ENCODE results near the gene YIF1A. TPM values are rescaled to one million over a fixed set of nuclear protein-coding genes. Genes with fewer than 3 reads are reported as not detected.
"Not testable (repeated sequence)": the region's sequence is repeated elsewhere in the genome, so short reads cannot be mapped to it uniquely, and the experiment has no call there.

The YIF1A gene
- polyA plus RNA-seq, 1 of the 3 experiments (the other 2 are of a cell fraction) = 123 TPM

- not testable (repeated sequence) for H3K4me2 ChIP-seq; H3K4me3 ChIP-seq (ENCODE audit: low read depth in 2 of 2, low read length in 1 of 2); H3K27ac ChIP-seq (ENCODE audit: low read depth in 2 of 2, low read length in 1 of 2); H3K9me3 ChIP-seq; H3K27me3 ChIP-seq (ENCODE audit: insufficient read depth); H4K20me1 ChIP-seq (ENCODE audit: insufficient read depth); H3K79me2 ChIP-seq (ENCODE audit: insufficient read depth); H3K9me2 ChIP-seq; H3K9ac ChIP-seq; H2AFZ ChIP-seq (ENCODE audit: low read depth); DNase-seq
- peaks cover 0 to 35% of the 10 kb centered on the region in 2 experiments; a peak in 1 of 4 replicates for H3K4me1 ChIP-seq (ENCODE audit: control insufficient read depth in 1 of 2, insufficient read depth in 2 of 2, low read depth in 1 of 2, low read length in 1 of 2)
- peaks cover 21% of the 10 kb centered on the region for H3F3A ChIP-seq (replicated peaks; ENCODE audit: insufficient read depth)
- peaks cover 21 to 42% of the 10 kb centered on the region in 2 experiments for H3K36me3 ChIP-seq (replicated peaks in 1 of 2; ENCODE audit: control insufficient read depth in 1 of 2, insufficient read depth in 2 of 2, low read length in 1 of 2)
- CTCF ChIA-PET = interaction anchor here (0.7 to 8.2 kb wide), 4 partner anchors 8 to 446 kb away, joined by 3 to 111 read pairs (median 60); partner anchors contain the start of gene RAB1B
- 91% methylated on average over 4 of the region's 4 CpGs for WGBS (ENCODE audit: low lambda C conversion rate)
- POLR2A ChIA-PET = interaction anchor here (0.6 to 1.4 kb wide), 3 partner anchors 8 to 14 kb away, joined by 3 read pairs; partner anchors contain the start of gene TMEM151A
Observed at GRCh38 chr11:66277064-66277463, 11.9 kb downstream of the YIF1A start.

DNA sequence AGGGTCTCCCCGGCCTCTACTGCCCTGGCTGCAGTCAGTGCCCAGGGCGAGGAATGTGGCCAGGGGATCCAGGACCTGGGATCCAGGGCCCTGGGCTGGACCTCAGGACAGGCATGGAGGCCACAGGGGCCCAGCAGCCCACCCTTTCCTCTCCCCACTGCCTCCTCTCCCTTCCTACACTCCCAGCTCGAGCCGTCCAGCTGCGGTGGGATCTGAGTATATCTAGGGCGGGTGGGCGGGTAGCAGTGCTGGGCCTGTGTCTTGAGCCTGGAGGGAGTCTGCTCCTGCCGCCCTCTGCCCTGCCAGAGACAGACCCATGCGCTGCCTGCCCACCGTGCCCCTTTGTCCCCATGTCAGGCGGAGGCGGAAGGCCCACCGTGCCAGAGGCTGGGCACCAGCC, 12.3 kb downstream of the YIF1A start:
- DNase-seq; H3K4me2 ChIP-seq; H2AFZ ChIP-seq (ENCODE audit: low read depth); H3K9me2 ChIP-seq; POLR2A ChIA-PET; H4K20me1 ChIP-seq (ENCODE audit: insufficient read depth); H3K9ac ChIP-seq; H3K4me3 ChIP-seq (ENCODE audit: low read depth in 2 of 2, low read length in 1 of 2); H3K27me3 ChIP-seq (ENCODE audit: insufficient read depth); H3K79me2 ChIP-seq (ENCODE audit: insufficient read depth); H3K9me3 ChIP-seq; H3K27ac ChIP-seq (ENCODE audit: low read depth in 2 of 2, low read length in 1 of 2): not testable (repeated sequence)
- WGBS (ENCODE audit: low lambda C conversion rate) = 98% methylated on average over 8 of the region's 13 CpGs
- CTCF ChIA-PET = interaction anchor here (0.7 to 8.2 kb wide), 4 partner anchors 7 to 447 kb away, joined by 3 to 111 read pairs (median 60); partner anchors contain the start of gene RAB1B
- H3K36me3 ChIP-seq (replicated peaks in 1 of 2; ENCODE audit: control insufficient read depth in 1 of 2, insufficient read depth in 2 of 2, low read length in 1 of 2) = peaks cover 21 to 45% of the 10 kb centered on the region in 2 experiments
- peaks cover 0 to 31% of the 10 kb centered on the region in 2 experiments; a peak in 1 of 4 replicates for H3K4me1 ChIP-seq (ENCODE audit: control insufficient read depth in 1 of 2, insufficient read depth in 2 of 2, low read depth in 1 of 2, low read length in 1 of 2)
- H3F3A ChIP-seq (replicated peaks; ENCODE audit: insufficient read depth) = peaks cover 21% of the 10 kb centered on the region

GRCh38 chr11:66275984-66276612, 12.8 kb downstream of the YIF1A start:
- H3K27ac ChIP-seq (ENCODE audit: low read depth in 2 of 2, low read length in 1 of 2) = no peak overlapping the region
- TF ChIP-seq JUND (IDR thresholded peaks at IDR 0.05) (no peak), CHD2 (IDR thresholded peaks at IDR 0.05; ENCODE audit: low read length, partially characterized antibody) (no peak), FOXJ3 (CRISPR knock-in tag; IDR thresholded peaks at IDR 0.05) (no peak), FOXM1 (IDR thresholded peaks at IDR 0.05; ENCODE audit: low read depth) (no peak), MAX (IDR thresholded peaks at IDR 0.05; ENCODE audit: low read depth) (no peak), POLR2AphosphoS5 (IDR thresholded peaks at IDR 0.05; ENCODE audit: low read depth, low read length) (no peak)
- peaks cover 10% of the 10 kb centered on the region; the same call in 1 of the 2 replicates for H3K79me2 ChIP-seq (ENCODE audit: insufficient read depth)
- POLR2A ChIA-PET = interaction anchor here (0.9 kb wide), 1 partner anchor 13 kb away, joined by 3 read pairs; the partner anchor contains the start of gene YIF1A
- DNase-seq = no peak
- no peak overlapping the region for H3K9ac ChIP-seq
- peaks cover 20% of the 10 kb centered on the region for H3F3A ChIP-seq (replicated peaks; ENCODE audit: insufficient read depth)
- no peaks in the 10 kb centered on the region; the same call in none of the 2 replicates for H4K20me1 ChIP-seq (ENCODE audit: insufficient read depth)
- no peaks in the 10 kb centered on the region for H3K9me3 ChIP-seq
- H3K4me2 ChIP-seq = no peak overlapping the region
- no peak overlapping the region for H2AFZ ChIP-seq (ENCODE audit: low read depth)
- H3K36me3 ChIP-seq (replicated peaks in 1 of 2; ENCODE audit: control insufficient read depth in 1 of 2, insufficient read depth in 2 of 2, low read length in 1 of 2) = peaks cover 21 to 45% of the 10 kb centered on the region in 2 experiments
- CTCF ChIA-PET = no interaction called here
- H3K4me1 ChIP-seq (ENCODE audit: control insufficient read depth in 1 of 2, insufficient read depth in 2 of 2, low read depth in 1 of 2, low read length in 1 of 2) = peaks cover 0 to 27% of the 10 kb centered on the region in 2 experiments; a peak in 1 of 4 replicates
- no peak overlapping the region for H3K4me3 ChIP-seq (ENCODE audit: low read depth in 2 of 2, low read length in 1 of 2)
- no peaks in the 10 kb centered on the region for H3K9me2 ChIP-seq
- 88% methylated on average over 10 of the region's 14 CpGs for WGBS (ENCODE audit: low lambda C conversion rate)
- H3K27me3 ChIP-seq (ENCODE audit: insufficient read depth) = no peaks in the 10 kb centered on the region

Measured in SK-N-SH (cell line).